Activated CD4-positive, CD25-positive, alpha-beta regulatory T cell treated with anti-CD3 and anti-CD28 coated beads, Interleukin-2, amount 50 U/mL, for 24 hours (primary cell): ENCODE results near the gene IFNK.
A peak's percentile ranks its signal among the peaks of the same experiment; 100 is the strongest.

Source experiments
- ATAC-seq, 2 donors: fragments of 150-1000 bp; cut with Tn5 transposase; one replicate each; pipeline ENCODE4 v1.10.0; 2021; ENCODE audit warnings: mild to moderate bottlenecking in 1 of 2, moderate library complexity in 1 of 2

The IFNK gene

DNA sequence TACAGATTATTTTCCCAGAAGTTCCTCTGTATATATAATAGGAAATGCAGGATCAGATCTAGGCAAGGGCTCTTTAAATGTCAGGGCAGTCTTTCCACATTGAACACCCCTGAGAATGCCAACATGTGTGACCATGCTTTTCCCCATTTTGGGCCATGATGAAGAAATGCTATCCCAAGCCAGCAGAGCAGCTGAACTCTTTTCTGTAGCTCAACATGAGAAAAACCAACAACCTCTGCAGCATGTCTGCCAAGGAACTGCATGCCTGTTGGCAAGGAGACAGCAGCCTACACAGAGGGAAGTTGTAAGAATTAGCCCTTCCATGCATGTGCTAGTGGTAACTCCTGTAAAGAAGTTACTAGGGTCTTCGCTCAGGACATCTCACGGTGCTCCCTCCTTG lies 9.5 kb upstream of the IFNK start:
- ATAC-seq: no peak

DNA sequence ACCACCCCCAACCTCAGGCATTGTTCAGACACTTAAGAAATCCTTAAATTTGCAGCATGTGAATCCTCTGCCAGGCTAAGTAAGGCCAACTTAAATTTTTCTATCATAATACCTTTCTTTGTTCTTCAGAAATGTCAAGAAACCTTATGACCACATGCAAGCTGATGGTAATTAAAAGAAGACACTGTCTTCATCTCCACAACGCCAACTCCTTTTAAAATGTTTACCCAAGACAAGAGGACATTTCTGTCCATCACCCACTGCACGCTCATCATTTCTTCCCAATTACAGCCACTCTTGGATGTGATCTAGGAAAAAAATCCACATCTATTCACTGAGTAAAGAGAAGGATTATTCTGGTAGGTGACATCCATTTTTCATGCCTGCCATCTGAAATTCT lies 6.1 kb upstream of the IFNK start:
- no peak for ATAC-seq

DNA sequence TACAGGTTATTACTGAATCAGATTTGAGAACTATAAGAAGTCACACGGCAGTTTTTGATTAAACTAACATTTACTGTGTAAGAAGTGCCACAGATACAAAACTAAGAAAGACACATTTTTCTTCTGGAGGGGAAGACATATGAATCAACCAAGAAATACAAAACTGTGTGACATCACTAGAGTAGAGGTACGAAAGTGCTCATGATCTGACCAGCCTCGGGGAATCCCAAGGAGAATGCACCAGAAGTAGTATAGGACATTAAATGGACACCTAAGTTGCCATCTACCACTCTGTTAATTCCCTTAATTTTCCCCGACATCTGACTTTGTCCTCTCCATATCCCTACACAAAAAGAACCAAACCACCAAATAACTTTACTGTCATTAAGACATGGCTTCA lies 5.3 kb upstream of the IFNK start:
- ATAC-seq: no peak

DNA sequence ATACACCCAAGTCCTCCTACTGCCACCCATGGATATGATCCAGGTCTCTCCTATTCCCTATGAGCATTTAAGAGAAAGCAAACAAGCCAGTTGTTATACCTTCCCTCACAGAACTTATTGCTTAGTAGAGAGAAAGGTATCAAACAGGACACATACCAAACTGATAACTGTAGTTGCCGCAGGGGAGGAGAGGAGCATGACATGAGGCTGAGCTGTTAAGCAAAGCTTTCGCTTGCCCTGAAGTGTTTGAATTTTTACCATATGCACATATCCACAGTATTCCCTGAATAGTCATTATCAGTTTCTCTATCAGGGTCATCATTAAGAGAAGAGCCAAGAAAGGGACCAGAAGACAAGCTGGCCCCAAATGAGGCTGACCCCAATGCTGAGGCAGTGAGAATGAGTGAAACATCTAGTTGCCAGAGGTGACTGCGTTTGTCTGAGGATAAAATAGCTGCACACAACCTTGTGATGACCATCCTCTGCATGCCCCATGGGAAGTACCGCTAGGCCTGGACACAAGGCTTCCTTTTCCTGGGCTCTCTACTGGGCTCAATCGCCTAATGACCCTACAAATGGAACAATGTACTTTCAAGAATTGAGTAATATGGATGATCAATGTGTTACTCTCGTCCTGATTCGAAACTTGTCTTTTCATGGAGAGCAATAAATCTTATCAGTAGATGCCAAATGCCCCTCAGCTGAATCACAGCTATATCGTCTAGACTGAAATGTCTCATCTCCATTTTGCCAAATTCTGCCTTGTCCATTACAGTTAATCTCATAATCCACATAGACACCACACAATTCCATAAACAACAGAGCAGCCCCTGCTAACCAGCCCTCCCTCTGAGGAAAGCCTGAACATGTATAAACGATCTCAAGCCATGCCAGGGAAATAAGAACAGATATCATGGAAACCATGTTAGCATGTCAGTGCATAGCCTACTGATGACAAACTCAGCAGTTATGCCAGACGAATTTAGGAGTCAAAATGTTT lies 4.3 kb upstream of the IFNK start:
- no peak for ATAC-seq

DNA sequence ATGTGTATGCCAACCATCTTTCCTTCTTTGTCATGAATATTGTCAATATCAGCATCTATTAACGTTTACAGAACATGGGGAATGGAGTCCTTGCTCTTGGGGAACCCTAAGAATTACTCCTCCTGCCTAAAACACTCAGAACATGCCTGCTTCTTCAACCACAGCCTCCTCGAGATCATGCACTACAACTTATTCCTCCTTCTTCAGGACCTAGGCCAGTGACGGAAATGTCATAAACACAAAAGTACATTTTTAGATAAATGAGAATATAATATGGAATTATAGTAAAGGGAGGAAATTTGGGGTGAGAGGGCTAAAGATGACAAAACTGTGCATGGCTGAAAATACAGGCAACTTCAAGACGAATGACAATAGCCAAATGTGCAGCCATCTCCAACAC lies 3.1 kb upstream of the IFNK start:
- no peak for ATAC-seq

DNA sequence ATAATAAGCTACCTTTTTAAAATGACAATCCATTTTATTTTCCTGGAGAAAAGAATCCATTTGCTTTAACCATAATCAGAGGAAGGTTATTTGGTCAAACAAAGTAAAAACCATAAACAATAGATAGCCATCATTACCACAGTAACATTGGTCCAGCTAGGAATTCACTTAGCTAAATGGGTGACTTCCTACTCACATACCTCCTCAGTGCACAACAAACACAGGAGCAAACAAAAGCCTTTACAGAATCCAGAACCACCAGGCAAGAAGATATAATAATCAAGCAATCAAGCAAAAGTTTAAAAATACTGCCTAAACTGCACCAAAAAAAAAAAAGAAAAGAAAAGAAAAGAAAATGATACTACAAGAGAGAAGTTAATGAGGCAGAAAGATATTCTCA lies 949 bp upstream of the IFNK start:
- no peak for ATAC-seq

DNA sequence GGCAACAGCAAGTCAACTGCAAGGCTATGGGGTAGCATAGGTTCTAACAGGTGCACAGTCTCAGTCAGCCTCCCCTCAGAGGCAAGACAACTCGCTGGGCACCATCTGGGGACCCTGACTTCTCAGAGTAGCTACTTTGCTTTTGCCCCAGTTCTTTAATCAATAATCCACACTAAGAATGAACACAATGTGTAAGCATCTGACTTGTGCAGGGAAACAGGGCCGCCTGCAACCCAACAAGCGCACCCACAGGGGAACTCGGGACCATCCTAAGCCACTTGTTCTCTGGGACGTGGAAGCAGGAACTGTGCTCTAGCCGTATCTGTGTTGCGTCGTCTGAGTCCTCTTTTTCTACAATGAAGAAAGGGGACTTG lies 3.6 kb downstream of the IFNK start:
- no peak for ATAC-seq

DNA sequence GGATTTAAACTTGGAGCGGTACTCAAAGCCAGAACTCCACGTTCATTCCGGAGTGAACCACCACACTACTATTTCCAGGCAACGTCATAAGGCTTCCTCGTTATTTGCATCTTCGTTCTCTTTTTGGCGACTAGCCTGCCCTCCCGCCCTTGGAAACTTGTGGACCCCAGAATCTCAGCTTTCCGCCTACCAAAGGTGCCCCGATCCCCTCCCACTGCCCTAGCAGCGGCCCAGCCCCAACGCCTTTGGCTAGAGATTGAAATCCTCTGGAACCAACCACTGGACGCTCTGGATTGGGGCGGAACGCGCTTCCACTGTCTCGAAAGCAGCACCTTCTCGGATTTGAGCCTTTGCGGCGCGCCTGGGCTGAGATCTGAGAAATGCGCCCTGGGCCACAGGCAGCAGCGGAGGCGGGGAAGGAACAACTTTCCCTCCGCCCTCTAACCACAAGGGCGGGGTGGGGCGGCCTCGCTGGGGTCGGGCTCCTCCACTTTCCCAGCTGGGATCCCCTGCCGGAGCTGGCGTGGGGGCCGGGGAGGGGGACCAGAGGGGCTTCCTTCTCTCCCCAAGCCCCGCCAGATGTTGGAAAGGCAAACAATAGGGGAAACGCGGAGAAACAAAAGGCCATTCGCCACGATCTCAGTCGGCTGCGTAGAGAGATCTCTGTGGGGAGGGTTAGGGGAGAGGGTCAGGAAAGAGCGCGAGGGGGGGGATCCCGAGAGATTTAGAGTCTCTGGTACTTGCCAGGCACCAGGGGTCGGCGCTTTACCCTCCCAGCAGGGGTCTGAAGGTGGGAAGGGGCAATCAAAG lies 4.2 kb downstream of the IFNK start:
- ATAC-seq: peak in 1 of 2 donors; percentile 15

DNA sequence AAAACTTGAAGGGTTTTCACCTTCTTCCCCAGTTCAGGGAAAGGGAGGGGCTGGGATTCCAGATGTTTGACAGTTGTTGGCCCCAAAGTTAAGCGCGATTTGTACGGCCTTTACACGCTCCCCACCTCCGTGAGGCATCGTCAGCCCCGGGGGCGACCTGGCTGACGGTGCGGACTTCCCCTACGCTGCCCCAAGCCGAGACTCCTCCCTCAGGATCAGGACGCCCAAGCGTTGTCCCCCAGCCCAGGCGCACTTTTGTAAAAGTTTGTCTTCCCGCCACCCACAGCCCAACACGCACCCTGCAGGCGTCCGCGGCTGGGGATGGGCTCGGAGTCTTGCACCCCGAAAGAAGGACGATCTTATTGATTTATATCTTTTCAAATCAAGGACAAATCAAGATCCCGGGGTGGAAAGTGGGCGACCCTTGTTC lies 4.8 kb downstream of the IFNK start:
- ATAC-seq: peak; percentile 58 to 64

DNA sequence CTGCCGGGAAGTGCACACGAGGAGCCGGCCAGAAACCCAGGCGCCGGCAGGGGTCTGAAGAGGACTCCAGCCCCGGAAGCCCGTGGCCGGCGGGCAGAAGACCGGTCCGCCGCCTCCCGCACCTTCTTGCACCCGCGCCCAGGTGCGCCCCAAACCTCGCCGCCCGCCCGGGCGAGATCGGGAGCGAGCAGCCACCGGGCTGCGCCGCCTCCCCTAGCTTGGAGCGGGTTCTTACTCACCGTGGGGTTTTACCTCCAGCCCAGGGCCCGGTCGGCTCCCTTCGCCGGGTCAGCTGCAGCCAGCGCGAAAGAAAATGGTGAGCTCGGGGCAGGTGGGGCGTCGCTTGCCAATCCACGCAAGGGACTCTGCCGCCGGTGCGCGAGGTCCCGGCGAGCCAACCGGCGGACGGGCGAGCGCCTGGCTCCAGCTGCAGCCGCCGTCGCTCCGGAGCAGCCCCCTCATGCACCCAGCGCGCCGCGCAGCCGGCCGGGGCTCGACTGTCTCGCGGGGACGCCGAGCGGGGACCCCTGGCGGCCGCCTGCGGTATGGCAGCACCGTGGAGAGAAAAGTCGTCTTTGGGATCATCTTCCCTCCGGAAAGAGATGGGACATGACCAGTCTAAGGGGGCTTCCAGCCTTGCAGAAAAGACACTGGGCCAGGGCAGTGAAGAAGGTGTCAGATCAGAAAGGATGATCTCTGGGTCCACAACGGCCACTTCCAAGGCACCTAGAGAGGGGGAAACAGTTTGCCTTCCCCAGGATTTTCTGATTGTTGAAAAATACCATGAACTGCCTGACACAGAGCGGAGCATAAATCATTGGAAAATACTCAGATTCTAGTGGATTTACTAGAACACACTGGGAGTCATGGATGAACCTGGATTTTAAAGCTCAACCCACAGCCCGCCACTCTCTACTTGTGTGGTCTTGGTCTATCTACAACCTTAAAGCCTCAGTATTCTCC lies 5.5 kb downstream of the IFNK start, which contains the start of gene MOB3B:
Gene MOB3B (minus strand): TSS at position 499 of the 963 bp plus-strand sequence. CDS start 74,264 bp downstream, outside the sequence.
- ATAC-seq: peak; percentile 90 to 93

DNA sequence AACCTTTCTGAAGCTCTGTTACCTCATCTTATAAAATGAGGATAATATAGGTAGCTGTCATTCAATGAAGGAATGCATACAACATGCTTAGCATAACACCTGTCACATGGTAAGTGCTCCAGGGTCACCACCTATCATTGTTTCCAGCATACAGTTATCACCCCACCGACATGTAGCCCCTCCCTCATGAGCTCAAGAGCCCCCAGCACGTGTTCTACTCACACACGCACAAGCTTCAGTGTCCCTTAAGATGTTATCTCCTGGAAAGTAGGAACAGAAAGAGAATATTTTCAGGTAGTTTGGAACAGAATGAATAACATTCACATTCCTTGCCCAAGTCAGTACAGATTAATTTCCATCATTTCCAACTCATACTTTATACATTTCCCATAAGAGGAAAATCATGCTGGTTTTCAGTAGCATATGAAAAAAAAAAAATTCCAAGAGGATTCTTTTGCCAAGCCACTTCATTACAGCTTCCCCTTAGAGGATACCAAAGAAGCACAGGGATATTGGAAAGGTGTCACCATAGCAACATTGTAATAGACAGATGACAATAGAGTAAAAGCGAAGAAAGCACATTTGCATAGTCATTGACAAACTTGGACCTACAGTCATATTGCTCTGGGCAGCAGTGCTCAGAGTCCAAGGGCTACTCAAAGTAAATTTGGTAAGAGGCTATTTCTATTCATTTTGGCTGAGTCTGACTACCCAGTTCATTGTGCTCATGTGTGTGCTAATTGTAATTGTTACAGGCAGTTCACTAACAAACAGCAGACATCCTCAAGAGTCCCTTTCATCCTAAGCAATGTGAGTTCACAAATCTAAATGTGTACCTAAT lies 7.0 kb downstream of the IFNK start:
- no peak for ATAC-seq

DNA sequence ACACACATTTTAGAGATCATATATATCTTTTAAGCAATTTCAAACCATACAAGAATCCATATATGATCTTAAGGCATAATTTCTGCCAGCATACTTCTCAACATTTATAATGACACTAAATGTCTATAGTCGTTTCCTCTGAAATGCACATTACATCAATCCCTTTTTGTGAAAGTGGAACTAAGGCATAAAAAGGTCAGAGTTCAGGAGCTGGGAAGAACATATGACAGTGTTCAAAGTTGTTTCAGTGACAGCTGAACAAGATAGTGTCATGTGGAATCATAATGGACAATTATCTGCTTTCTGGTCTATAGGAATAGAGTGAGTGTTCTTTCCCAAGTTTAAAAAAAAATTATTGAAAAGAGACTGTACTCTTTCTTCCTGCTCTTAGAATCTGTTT lies 8.0 kb downstream of the IFNK start:
- no peak for ATAC-seq

DNA sequence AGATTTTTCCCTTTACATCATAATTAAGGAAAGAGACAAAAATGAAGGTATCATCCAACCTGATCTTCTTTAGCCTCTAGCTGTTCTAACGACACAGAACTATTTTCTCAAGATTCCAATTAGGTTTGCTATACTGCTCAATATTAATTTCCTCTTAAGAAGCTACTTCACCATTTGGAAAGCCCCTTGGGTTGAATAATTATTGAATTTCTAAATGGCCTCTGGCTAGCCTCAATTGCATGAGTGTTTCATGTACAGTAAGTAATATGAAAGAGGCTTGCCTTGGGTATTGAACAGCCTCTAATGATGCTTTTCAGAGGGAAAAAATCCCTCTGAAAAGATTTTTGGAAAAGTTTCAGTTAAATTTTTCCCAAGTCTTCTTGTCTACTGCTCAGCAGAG lies 9.2 kb downstream of the IFNK start:
- no peak for ATAC-seq

DNA sequence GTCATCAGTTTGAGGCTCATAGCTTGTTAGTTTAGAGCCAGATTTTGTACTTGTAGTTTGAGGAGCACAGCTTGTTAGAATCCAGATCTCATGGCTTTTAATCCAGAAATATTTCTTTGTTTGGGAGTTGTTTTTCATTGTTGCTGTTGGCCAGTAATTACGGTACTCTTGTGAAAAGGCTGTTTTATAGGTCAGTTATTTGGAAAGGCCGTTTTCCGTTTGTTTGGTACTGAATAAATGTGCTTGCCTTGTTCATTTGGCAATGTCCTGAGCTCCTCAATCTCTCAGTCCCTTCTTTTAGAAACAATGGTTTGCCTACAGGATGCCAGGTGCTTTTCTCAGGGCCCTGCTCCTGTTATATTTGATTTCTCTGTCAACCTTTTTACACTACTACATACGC lies 10.0 kb downstream of the IFNK start:
- no peak for ATAC-seq

DNA sequence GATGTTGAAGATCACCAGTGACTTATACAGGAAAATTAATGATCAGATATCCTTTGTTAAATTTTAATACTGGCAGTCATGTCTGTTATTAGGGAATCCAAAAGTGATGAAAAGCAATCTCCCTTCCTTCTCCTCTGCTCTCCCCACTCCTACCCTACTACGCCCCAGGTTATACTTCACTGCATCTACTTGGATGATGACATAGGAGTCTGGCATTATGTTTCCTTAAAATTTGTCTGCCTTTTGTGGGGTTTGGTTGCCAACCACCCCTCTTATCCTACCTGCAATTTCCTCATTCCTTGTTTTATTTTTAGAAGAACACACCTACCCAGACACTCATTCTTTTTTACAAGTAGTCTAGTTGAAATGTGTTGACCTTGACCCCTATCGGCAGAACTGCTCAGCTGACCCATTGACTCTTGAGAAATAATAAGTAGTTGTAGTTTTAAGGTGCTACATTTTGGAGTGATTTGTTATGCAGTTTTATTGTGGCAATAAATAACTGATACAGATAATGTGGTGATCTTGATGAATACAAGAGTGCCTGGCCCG lies 10.6 kb downstream of the IFNK start:
- no peak for ATAC-seq

DNA sequence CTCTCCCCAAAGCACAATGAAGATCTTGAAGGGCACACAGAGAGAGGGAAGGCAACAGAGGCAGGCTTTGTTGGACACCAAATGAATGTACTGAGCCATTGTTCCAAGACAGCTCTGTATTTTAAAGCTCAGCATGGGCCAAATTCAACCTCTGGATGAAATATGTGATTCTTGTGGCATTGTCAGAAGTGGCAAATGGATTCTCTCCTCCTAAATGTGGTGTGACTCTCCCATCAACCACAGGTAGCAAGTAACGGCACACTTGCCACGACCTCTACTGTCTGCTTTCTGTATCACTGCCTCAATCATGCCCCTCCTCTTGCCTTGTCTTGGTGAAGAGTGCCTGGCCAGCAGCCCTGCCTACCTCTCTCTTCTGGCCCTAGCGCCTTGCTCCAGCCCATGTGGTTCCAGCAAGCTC lies 11.6 kb downstream of the IFNK start:
- ATAC-seq: no peak

DNA sequence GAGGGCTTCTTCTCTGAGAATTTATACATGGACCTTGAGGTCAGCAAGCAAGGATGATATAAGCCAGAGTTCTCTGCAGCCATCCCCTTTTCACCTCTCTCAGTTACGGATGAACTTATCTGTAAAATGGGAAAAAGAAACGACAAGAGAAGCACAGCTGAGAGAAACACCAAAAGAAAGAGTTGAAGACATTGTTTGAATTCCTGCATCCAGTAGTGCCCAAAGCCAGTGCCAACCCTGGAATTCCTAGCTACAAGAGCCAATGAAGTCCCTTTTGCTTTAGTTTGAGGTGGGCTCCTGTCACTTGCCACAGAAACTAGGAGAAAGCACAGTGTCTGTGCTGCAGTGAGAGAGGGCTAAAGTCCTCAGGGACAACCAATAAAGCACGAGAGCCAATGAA lies 12.1 kb downstream of the IFNK start:
- no peak for ATAC-seq

DNA sequence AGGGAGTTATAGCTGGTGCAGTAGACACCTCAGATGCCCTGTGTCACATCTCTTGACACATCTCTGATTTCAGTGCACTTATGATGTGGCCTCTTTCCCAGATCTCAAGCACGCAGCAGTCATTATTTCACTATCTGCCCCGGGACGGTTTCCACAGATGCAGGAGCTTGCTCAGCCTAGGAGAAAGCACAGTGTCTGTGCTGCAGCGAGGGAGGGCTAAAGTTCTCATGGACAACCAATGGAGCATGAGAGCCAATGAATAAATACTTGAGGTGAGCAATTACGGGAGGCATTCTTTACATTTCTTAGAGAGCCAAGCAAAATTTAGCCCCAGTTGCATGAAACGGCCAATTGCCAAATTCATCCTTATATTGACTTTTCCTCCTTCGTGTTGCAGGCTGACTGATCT lies 12.9 kb downstream of the IFNK start:
- no peak for ATAC-seq

DNA sequence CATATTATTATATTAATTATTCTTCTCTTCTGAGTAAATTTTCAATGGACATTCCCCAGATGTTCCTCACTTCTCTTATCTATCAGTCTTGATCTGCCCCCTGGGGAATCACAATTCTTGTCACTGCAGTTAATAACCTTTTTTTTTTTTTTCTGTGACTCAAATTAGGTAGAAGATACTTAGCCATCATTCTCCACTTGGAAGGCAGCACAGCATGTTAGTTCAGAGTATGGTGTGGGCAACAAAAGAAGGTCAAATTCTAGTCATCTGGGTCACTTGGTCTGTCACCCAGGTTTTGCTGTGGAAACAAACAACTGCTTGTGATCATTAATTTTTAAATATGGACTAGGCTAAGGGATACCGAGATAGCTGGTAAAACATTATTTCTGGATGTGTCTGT lies 13.7 kb downstream of the IFNK start:
- ATAC-seq: no peak

DNA sequence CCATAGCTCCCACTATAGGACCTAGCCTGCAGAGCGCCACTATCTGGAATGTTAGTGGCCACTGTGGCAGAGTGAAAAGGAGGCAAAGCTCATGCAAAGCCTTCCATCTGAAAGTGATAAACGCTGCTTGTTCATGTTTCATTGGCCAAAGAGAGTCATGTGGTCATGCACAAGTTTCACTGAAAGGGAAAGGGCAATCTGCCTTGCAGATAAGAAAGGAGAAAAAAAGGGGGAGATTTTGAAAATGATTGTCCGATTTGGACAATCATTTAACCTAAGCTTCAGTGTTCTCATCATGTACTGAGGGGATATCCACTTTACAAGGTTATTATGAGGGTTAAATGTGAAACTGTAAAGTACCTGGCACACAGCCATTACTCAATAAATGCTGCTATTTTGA lies 14.6 kb downstream of the IFNK start:
- no peak for ATAC-seq
